ENCODE data around the gene DRAXIN.

DRAXIN gene

GRCh38 chr1:11766429-11766776 lies 74.9 kb downstream of the DRAXIN start:
- DNase-seq, result no peak

GRCh38 chr1:11767922-11768704 lies 76.6 kb downstream of the DRAXIN start:
- DNase-seq, result no peak

- DNase-seq, result no peak
These were observed 77.3 kb downstream of the DRAXIN start for GRCh38 chr1:11768821-11769220.

GRCh38 chr1:11769274-11769673 lies 77.8 kb downstream of the DRAXIN start:
- DNase-seq, result no peak

GRCh38 chr1:11770011-11770410 lies 78.5 kb downstream of the DRAXIN start:
- no peak for DNase-seq

- DNase-seq, result no peak
These were observed 80.1 kb downstream of the DRAXIN start for GRCh38 chr1:11771481-11772043.

- no peak for DNase-seq
These were observed 80.9 kb downstream of the DRAXIN start for GRCh38 chr1:11772458-11772857.

GRCh38 chr1:11774753-11775152 lies 83.2 kb downstream of the DRAXIN start:
- DNase-seq, result no peak
